H1 (cell line): Measurements from ENCODE around the gene FRZB. TPM values are rescaled to one million over a fixed set of nuclear protein-coding genes. Genes with fewer than 3 reads are reported as not detected.

ENCODE experiments used
- NANOG ChIP-seq: IDR thresholded peaks from 2 replicates; pipeline ENCODE4 v1.6.1; 2011; ENCODE audit warnings: low read length, low read depth, mild to moderate bottlenecking, inconsistent platforms; ENCODE audit not compliant: insufficient read depth, poor library complexity, severe bottlenecking
- TBP ChIP-seq: IDR thresholded peaks from 2 replicates; pipeline ENCODE4 v1.6.1; 2011; ENCODE audit warnings: low read depth, low read length, improper control_type of control experiment
- polyA plus RNA-seq, 7 experiments: library from polyadenylated mRNA; depleted of rRNA in 3 of 7; stranded (reverse) in 5 of 7; unstranded in 2 of 7; fragments of >200 nt in 5 of 7; fragments of 200-250 nt in 2 of 7; gene quantifications; 1 replicate in 5 of 7; 2 replicates in 1 of 7; 4 replicates in 1 of 7; pipeline versions ENCODE4 v1.2.1 to v1.2.3, GENCODE V29; 2011 to 2013; ENCODE audit warnings: missing spikeins in 2 of 7, mixed read lengths in 2 of 7
- total RNA-seq: library from RNA; stranded (reverse); fragmentation: NEBNext Ultra II Directional; extraction: Animal tissue kit (Norgen Biotek cat#: 25700); gene quantifications from 2 replicates; pipeline ENCODE4 v1.2.1, GENCODE V29; 2021

The FRZB gene
- total and polyA plus RNA-seq, 2 of the 8 experiments (the other 6 are each of a cell fraction or from before 2014, with no cell fraction given) = 4.4 to 4.6 TPM

GRCh38 chr2:182826064-182826463, 40.4 kb downstream of the FRZB start (continued):
- TF ChIP-seq NANOG (no peak), TBP (no peak)
